K562 (cell line): ENCODE results near the gene TLX2. TPM values are rescaled to one million over a fixed set of nuclear protein-coding genes. Genes with fewer than 3 reads are reported as not detected.

Source experiments
- CEBPG ChIP-seq, 3 experiments: fragments of 200-800 bp in 1 of 3; sonication (Bioruptor generic) in 1 of 3; sonication (generic) in 1 of 3; formaldehyde crosslinking in 1 of 3; IDR thresholded peaks in 2 of 3; conservative IDR thresholded peaks in 1 of 3; 2 replicates each; pipeline versions ENCODE4 v1.6.1 to v1.8.0; 2016 to 2022; ENCODE audit warnings: missing compliant biosample characterization in 2 of 3, missing genetic modification characterization in 2 of 3, mild to moderate bottlenecking in 1 of 3, missing genetic modification reagents in 1 of 3
- COPS2 ChIP-seq: fragments of 450-650 bp; conservative IDR thresholded peaks from 2 replicates; pipeline ENCODE4 v1.6.1; 2016; ENCODE audit warnings: mild to moderate bottlenecking, moderate library complexity
- EZH2 ChIP-seq: IDR thresholded peaks from 2 replicates; pipeline ENCODE4 v1.6.1; 2012; ENCODE audit warnings: low read depth, mild to moderate bottlenecking, inconsistent platforms, low read length, borderline replicate concordance
- GATAD2A ChIP-seq: fragments of 450-650 bp; IDR thresholded peaks from 2 replicates; pipeline ENCODE4 v1.6.1; 2017
- ILK ChIP-seq: fragments of 450-650 bp; IDR thresholded peaks from 2 replicates; pipeline ENCODE4 v1.6.1; 2016; ENCODE audit warnings: missing genetic modification characterization, low read depth, mild to moderate bottlenecking, missing compliant biosample characterization, moderate library complexity, borderline replicate concordance
- PML ChIP-seq: IDR thresholded peaks from 2 replicates; pipeline ENCODE4 v1.6.1; 2012; ENCODE audit warnings: low read length, inconsistent platforms
- PPARD ChIP-seq: fragments of 250-450 bp; sonication (Bioruptor Pico); IDR thresholded peaks from 2 replicates; pipeline ENCODE4 v1.8.0; 2022; ENCODE audit warnings: inconsistent platforms, mild to moderate bottlenecking, moderate library complexity
- PTTG1 ChIP-seq: fragments of 450-650 bp; IDR thresholded peaks from 2 replicates; pipeline ENCODE4 v1.6.1; 2016; ENCODE audit warnings: low read depth, mild to moderate bottlenecking, missing genetic modification characterization, missing compliant biosample characterization
- SMARCA4 ChIP-seq: fragments of 450-650 bp; IDR thresholded peaks from 2 replicates; pipeline ENCODE4 v1.6.1; 2016
- SMARCB1 ChIP-seq: IDR thresholded peaks from 2 replicates; pipeline ENCODE4 v1.6.1; 2011; ENCODE audit warnings: improper control_type of control experiment, low read depth; ENCODE audit not compliant: insufficient read length
- TARDBP ChIP-seq: fragments of 450-650 bp; IDR thresholded peaks from 2 replicates; pipeline ENCODE4 v1.6.1; 2016
- TCF7 ChIP-seq: sonication (generic); IDR thresholded peaks from 2 replicates; pipeline ENCODE4 v1.6.1; 2016; ENCODE audit warnings: antibody characterized with exemption, borderline replicate concordance
- ZNF174 ChIP-seq: fragments of 250-450 bp; sonication (Bioruptor Pico); IDR thresholded peaks from 2 replicates; pipeline ENCODE4 v1.4.0; 2020; ENCODE audit warnings: mild to moderate bottlenecking
- ZNF175 ChIP-seq: fragments of 200-800 bp; sonication (Bioruptor generic); IDR thresholded peaks from 2 replicates; pipeline ENCODE4 v1.6.1; 2016; ENCODE audit warnings: low read depth, mild to moderate bottlenecking, missing genetic modification characterization, missing compliant biosample characterization
- ZNF324 ChIP-seq: fragments of 250-450 bp; sonication (Bioruptor Pico); IDR thresholded peaks from 2 replicates; pipeline ENCODE4 v1.4.0; 2020; ENCODE audit warnings: mild to moderate bottlenecking
- ZNF41 ChIP-seq: fragments of 250-450 bp; sonication (Bioruptor Pico); conservative IDR thresholded peaks from 2 replicates; pipeline ENCODE4 v1.4.0; 2020; ENCODE audit warnings: mild to moderate bottlenecking
- polyA plus RNA-seq, 8 experiments: library from polyadenylated mRNA; depleted of rRNA in 4 of 8; stranded (reverse) in 5 of 8; unstranded in 3 of 8; fragments of >200 nt; fragmentation: Nextera tagmentation in 2 of 8; fragmentation: Illumina TruSeq in 1 of 8; extraction: Ambion mirVana in 2 of 8; extraction: Trizol in 1 of 8; gene quantifications; 2 replicates each; pipeline versions ENCODE4 v1.2.1 to v1.2.3, GENCODE V29; 2011 to 2014; ENCODE audit warnings: inconsistent platforms in 1 of 8, missing spikeins in 1 of 8
- total RNA-seq, 7 experiments: library from RNA; depleted of rRNA in 6 of 7; stranded (reverse); fragments of >200 nt in 6 of 7; fragmentation: Illumina TruSeq in 2 of 7; extraction: Trizol in 2 of 7; gene quantifications; 2 replicates each; pipeline versions ENCODE4 v1.2.1 to v1.2.3, GENCODE V29; 2011 to 2021; ENCODE audit warnings: low replicate concordance in 1 of 7
- TF ChIP-seq, protein P1 (sequence below): fragments of 200-800 bp; sonication (Bioruptor generic); IDR thresholded peaks from 2 replicates; pipeline ENCODE4 v1.6.1; 2016; ENCODE audit warnings: missing genetic modification characterization, missing compliant biosample characterization
- TF ChIP-seq, protein P2 (sequence below): sonication (generic); formaldehyde crosslinking; IDR thresholded peaks from 2 replicates; pipeline ENCODE4 v1.8.1; 2023; ENCODE audit warnings: mild to moderate bottlenecking, missing genetic modification reagents
- TF ChIP-seq, protein P3 (sequence below): sonication (generic); formaldehyde crosslinking; IDR thresholded peaks from 2 replicates; pipeline ENCODE4 v1.8.1; 2023; ENCODE audit warnings: mild to moderate bottlenecking, missing genetic modification reagents

Gene TLX2
- total and polyA plus RNA-seq, 9 of the 15 experiments (the other 6 are each of a cell fraction or from before 2014, with no cell fraction given), result not detected

DNA sequence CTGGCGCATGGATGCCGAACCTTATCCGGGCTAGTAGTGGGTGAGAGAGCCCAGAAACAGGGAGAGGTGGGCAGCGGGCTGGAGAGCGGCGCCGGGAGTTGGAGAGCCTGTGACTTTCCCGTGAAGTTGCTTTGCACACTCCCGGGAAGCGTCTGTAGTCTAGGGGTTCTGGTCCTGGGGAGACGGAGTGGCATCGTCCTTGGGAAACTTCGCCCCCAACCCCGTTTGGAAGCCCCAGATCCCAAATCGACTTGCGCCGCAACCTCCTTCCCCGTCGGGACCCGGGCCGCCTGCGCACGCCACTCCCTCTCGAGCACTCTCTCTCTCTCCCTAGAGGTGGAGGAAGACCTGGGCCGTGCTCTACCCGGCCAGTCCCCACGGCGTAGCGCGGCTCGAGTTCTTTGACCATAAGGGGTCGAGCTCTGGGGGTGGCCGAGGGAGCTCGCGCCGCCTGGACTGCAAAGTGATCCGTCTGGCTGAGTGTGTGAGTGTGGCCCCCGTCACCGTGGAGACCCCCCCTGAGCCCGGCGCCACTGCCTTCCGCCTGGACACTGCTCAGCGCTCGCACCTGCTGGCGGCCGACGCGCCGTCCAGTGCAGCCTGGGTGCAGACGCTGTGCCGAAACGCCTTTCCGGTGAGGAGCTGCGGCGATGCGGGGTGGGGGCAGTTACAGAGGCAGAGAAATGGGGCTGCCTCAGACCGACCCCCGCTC is 40.7 kb downstream of the TLX2 start (continued):
- TF ChIP-seq, protein P1, sequence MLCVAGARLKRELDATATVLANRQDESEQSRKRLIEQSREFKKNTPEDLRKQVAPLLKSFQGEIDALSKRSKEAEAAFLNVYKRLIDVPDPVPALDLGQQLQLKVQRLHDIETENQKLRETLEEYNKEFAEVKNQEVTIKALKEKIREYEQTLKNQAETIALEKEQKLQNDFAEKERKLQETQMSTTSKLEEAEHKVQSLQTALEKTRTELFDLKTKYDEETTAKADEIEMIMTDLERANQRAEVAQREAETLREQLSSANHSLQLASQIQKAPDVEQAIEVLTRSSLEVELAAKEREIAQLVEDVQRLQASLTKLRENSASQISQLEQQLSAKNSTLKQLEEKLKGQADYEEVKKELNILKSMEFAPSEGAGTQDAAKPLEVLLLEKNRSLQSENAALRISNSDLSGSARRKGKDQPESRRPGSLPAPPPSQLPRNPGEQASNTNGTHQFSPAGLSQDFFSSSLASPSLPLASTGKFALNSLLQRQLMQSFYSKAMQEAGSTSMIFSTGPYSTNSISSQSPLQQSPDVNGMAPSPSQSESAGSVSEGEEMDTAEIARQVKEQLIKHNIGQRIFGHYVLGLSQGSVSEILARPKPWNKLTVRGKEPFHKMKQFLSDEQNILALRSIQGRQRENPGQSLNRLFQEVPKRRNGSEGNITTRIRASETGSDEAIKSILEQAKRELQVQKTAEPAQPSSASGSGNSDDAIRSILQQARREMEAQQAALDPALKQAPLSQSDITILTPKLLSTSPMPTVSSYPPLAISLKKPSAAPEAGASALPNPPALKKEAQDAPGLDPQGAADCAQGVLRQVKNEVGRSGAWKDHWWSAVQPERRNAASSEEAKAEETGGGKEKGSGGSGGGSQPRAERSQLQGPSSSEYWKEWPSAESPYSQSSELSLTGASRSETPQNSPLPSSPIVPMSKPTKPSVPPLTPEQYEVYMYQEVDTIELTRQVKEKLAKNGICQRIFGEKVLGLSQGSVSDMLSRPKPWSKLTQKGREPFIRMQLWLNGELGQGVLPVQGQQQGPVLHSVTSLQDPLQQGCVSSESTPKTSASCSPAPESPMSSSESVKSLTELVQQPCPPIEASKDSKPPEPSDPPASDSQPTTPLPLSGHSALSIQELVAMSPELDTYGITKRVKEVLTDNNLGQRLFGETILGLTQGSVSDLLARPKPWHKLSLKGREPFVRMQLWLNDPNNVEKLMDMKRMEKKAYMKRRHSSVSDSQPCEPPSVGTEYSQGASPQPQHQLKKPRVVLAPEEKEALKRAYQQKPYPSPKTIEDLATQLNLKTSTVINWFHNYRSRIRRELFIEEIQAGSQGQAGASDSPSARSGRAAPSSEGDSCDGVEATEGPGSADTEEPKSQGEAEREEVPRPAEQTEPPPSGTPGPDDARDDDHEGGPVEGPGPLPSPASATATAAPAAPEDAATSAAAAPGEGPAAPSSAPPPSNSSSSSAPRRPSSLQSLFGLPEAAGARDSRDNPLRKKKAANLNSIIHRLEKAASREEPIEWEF, result no peak
- TF ChIP-seq ILK (tag) (no peak), PML (no peak), EZH2 (no peak), GATAD2A (no peak), ZNF41 (CRISPR knock-in tag) (no peak), TCF7 (no peak), ZNF175 (CRISPR knock-in tag) (no peak), PTTG1 (tag) (no peak), COPS2 (no peak), ZNF174 (CRISPR knock-in tag) (no peak), SMARCA4 (no peak), PPARD (no peak), TARDBP (0 out of 2 replicates have a peak, but pooled peaks have one; percentile 48), SMARCB1 (no peak), CEBPG (CRISPR knock-in tag; IDR thresholded peaks at IDR 0.05) (no peak), CEBPG (tag; conservative IDR thresholded peaks at IDR 0.05 in 1 of 2, IDR thresholded peaks at IDR 0.05 in 1 of 2) (no peak), ZNF324 (no peak)
- TF ChIP-seq, protein P2, sequence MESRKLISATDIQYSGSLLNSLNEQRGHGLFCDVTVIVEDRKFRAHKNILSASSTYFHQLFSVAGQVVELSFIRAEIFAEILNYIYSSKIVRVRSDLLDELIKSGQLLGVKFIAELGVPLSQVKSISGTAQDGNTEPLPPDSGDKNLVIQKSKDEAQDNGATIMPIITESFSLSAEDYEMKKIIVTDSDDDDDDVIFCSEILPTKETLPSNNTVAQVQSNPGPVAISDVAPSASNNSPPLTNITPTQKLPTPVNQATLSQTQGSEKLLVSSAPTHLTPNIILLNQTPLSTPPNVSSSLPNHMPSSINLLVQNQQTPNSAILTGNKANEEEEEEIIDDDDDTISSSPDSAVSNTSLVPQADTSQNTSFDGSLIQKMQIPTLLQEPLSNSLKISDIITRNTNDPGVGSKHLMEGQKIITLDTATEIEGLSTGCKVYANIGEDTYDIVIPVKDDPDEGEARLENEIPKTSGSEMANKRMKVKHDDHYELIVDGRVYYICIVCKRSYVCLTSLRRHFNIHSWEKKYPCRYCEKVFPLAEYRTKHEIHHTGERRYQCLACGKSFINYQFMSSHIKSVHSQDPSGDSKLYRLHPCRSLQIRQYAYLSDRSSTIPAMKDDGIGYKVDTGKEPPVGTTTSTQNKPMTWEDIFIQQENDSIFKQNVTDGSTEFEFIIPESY (CRISPR knock-in tag), result no peak
- TF ChIP-seq, protein P3, sequence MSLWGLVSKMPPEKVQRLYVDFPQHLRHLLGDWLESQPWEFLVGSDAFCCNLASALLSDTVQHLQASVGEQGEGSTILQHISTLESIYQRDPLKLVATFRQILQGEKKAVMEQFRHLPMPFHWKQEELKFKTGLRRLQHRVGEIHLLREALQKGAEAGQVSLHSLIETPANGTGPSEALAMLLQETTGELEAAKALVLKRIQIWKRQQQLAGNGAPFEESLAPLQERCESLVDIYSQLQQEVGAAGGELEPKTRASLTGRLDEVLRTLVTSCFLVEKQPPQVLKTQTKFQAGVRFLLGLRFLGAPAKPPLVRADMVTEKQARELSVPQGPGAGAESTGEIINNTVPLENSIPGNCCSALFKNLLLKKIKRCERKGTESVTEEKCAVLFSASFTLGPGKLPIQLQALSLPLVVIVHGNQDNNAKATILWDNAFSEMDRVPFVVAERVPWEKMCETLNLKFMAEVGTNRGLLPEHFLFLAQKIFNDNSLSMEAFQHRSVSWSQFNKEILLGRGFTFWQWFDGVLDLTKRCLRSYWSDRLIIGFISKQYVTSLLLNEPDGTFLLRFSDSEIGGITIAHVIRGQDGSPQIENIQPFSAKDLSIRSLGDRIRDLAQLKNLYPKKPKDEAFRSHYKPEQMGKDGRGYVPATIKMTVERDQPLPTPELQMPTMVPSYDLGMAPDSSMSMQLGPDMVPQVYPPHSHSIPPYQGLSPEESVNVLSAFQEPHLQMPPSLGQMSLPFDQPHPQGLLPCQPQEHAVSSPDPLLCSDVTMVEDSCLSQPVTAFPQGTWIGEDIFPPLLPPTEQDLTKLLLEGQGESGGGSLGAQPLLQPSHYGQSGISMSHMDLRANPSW (CRISPR knock-in tag), result 0 out of 2 replicates have a peak, but pooled peaks have one; percentile 72
